Panc1 (cell line): ENCODE results near the gene TAS2R8. TPM values are rescaled to one million over a fixed set of nuclear protein-coding genes. Genes with fewer than 3 reads are reported as not detected.

ENCODE experiments used
- ATAC-seq: fragments of 200-7000 bp; cut with Tn5 transposase; 2 replicates; pipeline ENCODE4 v1.9.1; 2020; ENCODE audit warnings: mild to moderate bottlenecking, moderate library complexity
- BruUV-seq: library from RNA; stranded (reverse); fragments of 400-500 nt; replicated peaks from 2 replicates; lab custom pipeline; 2021; lab: Mats Ljungman, UMichigan
- CTCF ChIA-PET: fragments of 300-600 bp; sonication (Branson Sonifier 250); formaldehyde crosslinking; loops from one replicate; lab custom pipeline; 2022; ENCODE audit warnings: antibody characterized with exemption; lab: Charles Lee
- POLR2A ChIA-PET: fragments of 300-600 bp; sonication (Branson Sonifier 250); formaldehyde crosslinking; loops from one replicate; lab custom pipeline; 2022; ENCODE audit warnings: antibody characterized with exemption; lab: Charles Lee
- DNase-seq: peaks from one replicate; pipeline ENCODE4 v3.0.0-alpha.2; 2010; ENCODE audit warnings: low read depth, low spot score
- H3K27ac ChIP-seq: 2 replicates; pipeline ENCODE4 v1.5.1; 2011; ENCODE audit warnings: mild to moderate bottlenecking, low read length, inconsistent platforms
- H3K27me3 ChIP-seq: fragments of 200-500 bp; sonication (Bioruptor generic); 2 replicates; pipeline ENCODE4 v1.6.0; 2014; ENCODE audit warnings: low read length, inconsistent platforms; ENCODE audit not compliant: control insufficient read depth, insufficient read depth
- H3K36me3 ChIP-seq: fragments of 200-500 bp; sonication (Bioruptor generic); 2 replicates; pipeline ENCODE4 v1.5.1; 2014; ENCODE audit warnings: inconsistent platforms, mild to moderate bottlenecking, low read length, moderate library complexity; ENCODE audit not compliant: control insufficient read depth, insufficient read depth
- H3K4me1 ChIP-seq: 2 replicates; pipeline ENCODE4 v1.5.1; 2011; ENCODE audit warnings: inconsistent platforms, mild to moderate bottlenecking, low read length, moderate library complexity; ENCODE audit not compliant: control insufficient read depth, insufficient read depth
- H3K4me3 ChIP-seq, 2 experiments: 2 replicates each; pipeline ENCODE4 v1.5.1; 2011 to 2012; ENCODE audit warnings: low read depth in 2 of 2, low read length in 2 of 2, mild to moderate bottlenecking in 2 of 2, inconsistent platforms in 1 of 2, moderate library complexity in 1 of 2
- H3K9me3 ChIP-seq: fragments of 200-500 bp; sonication (Bioruptor generic); 2 replicates; pipeline ENCODE4 v1.5.1; 2014; ENCODE audit warnings: low read depth, mild to moderate bottlenecking, inconsistent platforms, low read length, moderate library complexity; ENCODE audit not compliant: control insufficient read depth, insufficient read depth
- POLR2AphosphoS5 ChIP-seq: IDR thresholded peaks from 2 replicates; pipeline ENCODE4 v1.6.1; 2012; ENCODE audit warnings: mild to moderate bottlenecking, low read depth, low read length, moderate library complexity
- REST ChIP-seq, 2 experiments: IDR thresholded peaks; 2 replicates each; pipeline ENCODE4 v1.6.1; 2011 to 2012; ENCODE audit warnings: low read depth in 2 of 2, control low read depth in 1 of 2, low read length in 1 of 2, mild to moderate bottlenecking in 1 of 2, moderate library complexity in 1 of 2; ENCODE audit not compliant: insufficient read depth in 1 of 2
- SIN3A ChIP-seq: IDR thresholded peaks from 2 replicates; pipeline ENCODE4 v1.6.1; 2012; ENCODE audit warnings: low read depth, mild to moderate bottlenecking, low read length, moderate library complexity, borderline replicate concordance; ENCODE audit not compliant: insufficient read depth
- TCF7L2 ChIP-seq: IDR thresholded peaks from 2 replicates; pipeline ENCODE4 v1.6.1; 2011; ENCODE audit warnings: mild to moderate bottlenecking, low read depth, low read length, inconsistent platforms
- in situ Hi-C: cut with HindIII; loops from 2 replicates; pipeline ENCODE4 v1.10.0; 2016; ENCODE audit warnings: low sequenced_read_pairs, low pct_unique_long_range_greater_than_20kb
- intact Hi-C: fragments of 100-400 bp; cut with micrococcal nuclease; formaldehyde crosslinking; loops from one replicate; pipeline ENCODE4 v1.10.0; 2022; ENCODE audit not compliant: unreplicated experiment
- total RNA-seq: library from RNA; stranded (reverse); gene quantifications from one replicate; pipeline ENCODE4 v1.2.1, GENCODE V29; 2021; ENCODE audit not compliant: unreplicated experiment
- TF ChIP-seq, protein P1 (sequence below): fragments of 450-650 bp; IDR thresholded peaks from 2 replicates; pipeline ENCODE4 v1.5.1; 2017; ENCODE audit warnings: mild to moderate bottlenecking

Gene TAS2R8
- total RNA-seq, 1 experiment from 2014 or later = not detected

GRCh38 chr12:10771132-10771733 is 35.9 kb downstream of the TAS2R8 start:
- H3K4me1 ChIP-seq = no peaks in the 10 kb centered on the region
- H3K27me3 ChIP-seq = peaks cover 18% of the 10 kb centered on the region
- ATAC-seq = no peak
- intact Hi-C loops = loop anchor here (2.0 to 5.0 kb wide), 2 partner anchors 426 to 716 kb away; no protein-coding TSS in a partner anchor
- POLR2A ChIA-PET = no interaction called here
- TF ChIP-seq REST (IDR thresholded peaks at IDR 0.05; ENCODE audit: insufficient read depth in 1 of 2, low read depth in 2 of 2, low read length in 1 of 2) = no peak
- no peak for TF ChIP-seq SIN3A
- no peak for TF ChIP-seq TCF7L2
- TF ChIP-seq, protein P1, sequence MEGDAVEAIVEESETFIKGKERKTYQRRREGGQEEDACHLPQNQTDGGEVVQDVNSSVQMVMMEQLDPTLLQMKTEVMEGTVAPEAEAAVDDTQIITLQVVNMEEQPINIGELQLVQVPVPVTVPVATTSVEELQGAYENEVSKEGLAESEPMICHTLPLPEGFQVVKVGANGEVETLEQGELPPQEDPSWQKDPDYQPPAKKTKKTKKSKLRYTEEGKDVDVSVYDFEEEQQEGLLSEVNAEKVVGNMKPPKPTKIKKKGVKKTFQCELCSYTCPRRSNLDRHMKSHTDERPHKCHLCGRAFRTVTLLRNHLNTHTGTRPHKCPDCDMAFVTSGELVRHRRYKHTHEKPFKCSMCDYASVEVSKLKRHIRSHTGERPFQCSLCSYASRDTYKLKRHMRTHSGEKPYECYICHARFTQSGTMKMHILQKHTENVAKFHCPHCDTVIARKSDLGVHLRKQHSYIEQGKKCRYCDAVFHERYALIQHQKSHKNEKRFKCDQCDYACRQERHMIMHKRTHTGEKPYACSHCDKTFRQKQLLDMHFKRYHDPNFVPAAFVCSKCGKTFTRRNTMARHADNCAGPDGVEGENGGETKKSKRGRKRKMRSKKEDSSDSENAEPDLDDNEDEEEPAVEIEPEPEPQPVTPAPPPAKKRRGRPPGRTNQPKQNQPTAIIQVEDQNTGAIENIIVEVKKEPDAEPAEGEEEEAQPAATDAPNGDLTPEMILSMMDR = peak; percentile 37; the same call in 1 of the 2 replicates
- TF ChIP-seq POLR2AphosphoS5 = no peak
- in situ Hi-C loops = no loop called here
- H3K27ac ChIP-seq = no peak overlapping the region
- H3K9me3 ChIP-seq = no peaks in the 10 kb centered on the region
- DNase-seq = peak; percentile 17
- no TSS peak for BruUV-seq
- CTCF ChIA-PET = interaction anchor here (1.1 to 1.3 kb wide), 3 partner anchors 429 to 737 kb away, joined by 3 to 6 read pairs (median 6); no protein-coding TSS in a partner anchor
- no peaks in the 10 kb centered on the region for H3K36me3 ChIP-seq
- no peak overlapping the region for H3K4me3 ChIP-seq

GRCh38 chr12:10759657-10760056 is 47.4 kb downstream of the TAS2R8 start:
- Histone ChIP-seq H3K4me3 (no peak overlapping the region), H3K27ac (no peak overlapping the region), H3K4me1 (no peaks in the 10 kb centered on the region), H3K27me3 (no peaks in the 10 kb centered on the region), H3K9me3 (peaks cover 7% of the 10 kb centered on the region; the same call in 1 of the 2 replicates), H3K36me3 (no peaks in the 10 kb centered on the region; the same call in 1 of the 2 replicates)
- ChIA-PET CTCF (no interaction called here), POLR2A (interaction anchor here (0.5 kb wide), 1 partner anchor 566 kb away, joined by 7 read pairs; no protein-coding TSS in a partner anchor)
- in situ Hi-C loops = no loop called here
- no peak for ATAC-seq
- TF ChIP-seq, protein P1 = no peak
- no peak for TF ChIP-seq SIN3A
- no peak for TF ChIP-seq TCF7L2
- TF ChIP-seq REST (IDR thresholded peaks at IDR 0.05; ENCODE audit: insufficient read depth in 1 of 2, low read depth in 2 of 2, low read length in 1 of 2) = no peak
- TF ChIP-seq POLR2AphosphoS5 = no peak
- no TSS peak for BruUV-seq
- DNase-seq = no peak
- intact Hi-C loops = loop anchor here (10.0 kb wide), 1 partner anchor 145 kb away; the partner anchor contains the start of gene MAGOHB
